HG03521 (cell line): Measurements from ENCODE around the gene CPNE9.

Experiments used
- ATAC-seq: cut with Tn5 transposase; IDR thresholded peaks from one replicate; pipeline ENCODE4 v1.9.1; 2021; ENCODE audit warnings: mild to moderate bottlenecking, moderate library complexity; ENCODE audit not compliant: unreplicated experiment

Gene CPNE9

GRCh38 chr3:9686703-9687102 lies 16.9 kb upstream of the CPNE9 start:
- no peak for ATAC-seq

DNA sequence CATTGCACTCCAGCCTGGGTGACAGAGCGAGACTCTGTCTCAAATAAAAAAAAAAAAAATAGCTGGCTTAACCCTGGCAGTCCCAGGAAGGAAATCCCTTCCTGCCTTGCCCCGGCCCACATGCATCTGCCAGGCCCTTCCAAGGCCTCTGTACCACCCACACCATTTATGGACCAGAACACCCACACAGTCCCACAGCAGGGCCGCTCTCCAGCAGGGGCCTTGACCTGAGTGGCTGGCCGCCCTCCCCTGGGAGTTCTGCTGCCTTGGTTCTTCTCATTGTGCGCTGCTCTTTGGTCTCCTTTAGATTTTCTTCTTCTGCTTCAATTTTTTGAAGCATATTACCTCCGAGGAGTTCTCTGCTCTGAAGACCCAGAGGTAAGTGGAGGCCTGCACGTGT lies 16.1 kb upstream of the CPNE9 start:
- ATAC-seq: no peak

GRCh38 chr3:9688961-9689360 lies 14.7 kb upstream of the CPNE9 start:
- no peak for ATAC-seq

DNA sequence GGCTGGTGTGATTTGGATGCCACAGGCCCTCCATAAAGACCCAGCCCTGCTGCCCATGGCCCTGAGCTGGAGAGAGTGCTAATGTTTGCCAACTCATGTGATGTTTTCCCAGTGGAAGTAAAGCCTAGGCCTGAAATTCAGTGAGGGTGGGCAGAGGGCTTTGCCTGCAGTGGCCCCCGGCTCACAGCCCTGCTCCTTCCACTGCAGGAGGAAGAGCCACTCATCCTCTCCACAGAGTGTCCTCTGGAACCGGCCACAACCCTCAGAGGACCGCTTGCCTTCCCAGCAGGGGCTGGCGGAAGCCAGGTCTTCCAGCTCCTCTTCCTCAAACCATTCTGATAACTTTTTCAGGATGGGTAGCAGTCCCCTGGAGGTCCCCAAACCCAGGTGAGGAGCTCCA lies 13.9 kb upstream of the CPNE9 start:
- ATAC-seq: no peak

GRCh38 chr3:9690451-9691450 lies 12.9 kb upstream of the CPNE9 start:
- peak; percentile 98 for ATAC-seq

- ATAC-seq: no peak
Measured at GRCh38 chr3:9691636-9692035, 12.0 kb upstream of the CPNE9 start.

DNA sequence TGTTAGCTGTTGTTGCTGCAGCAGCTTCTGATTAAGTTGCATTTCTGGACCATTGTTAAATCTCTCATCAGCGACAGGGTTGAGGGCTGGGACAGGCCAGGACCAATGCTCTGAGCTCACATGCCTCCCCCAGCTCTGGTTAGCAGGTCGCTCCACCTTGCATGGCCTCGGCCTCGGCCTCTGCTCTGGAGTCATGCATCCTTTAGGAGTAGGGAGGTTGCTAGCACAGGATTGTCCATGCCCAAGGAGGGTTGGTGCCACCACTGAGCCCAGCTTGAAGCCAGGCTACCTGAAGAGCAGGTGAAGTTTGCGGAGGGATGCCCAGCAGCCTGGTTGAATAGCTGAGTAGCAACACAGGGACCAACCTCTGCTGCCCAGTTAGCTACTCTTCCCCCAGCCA lies 11.2 kb upstream of the CPNE9 start:
- ATAC-seq: no peak

DNA sequence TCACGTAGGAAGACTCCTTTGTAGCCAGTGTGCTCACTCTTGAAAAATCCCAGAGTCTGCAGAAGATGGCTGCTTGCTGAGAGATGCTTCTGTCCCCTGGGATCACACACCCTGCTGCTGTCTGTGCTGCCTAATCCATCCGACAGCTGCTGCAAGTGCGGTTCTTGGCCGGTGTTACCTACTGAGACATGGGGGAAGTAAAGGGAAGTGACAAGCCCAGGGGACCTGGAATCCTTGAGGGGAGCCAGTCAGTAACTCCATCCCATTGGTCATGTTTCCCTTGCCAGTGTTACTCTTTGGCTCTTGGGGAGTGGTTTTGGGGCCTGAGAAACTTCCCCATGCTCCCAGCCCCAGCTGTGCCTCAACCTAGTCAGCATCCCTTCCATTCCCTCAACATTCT lies 8.3 kb upstream of the CPNE9 start:
- ATAC-seq: no peak

DNA sequence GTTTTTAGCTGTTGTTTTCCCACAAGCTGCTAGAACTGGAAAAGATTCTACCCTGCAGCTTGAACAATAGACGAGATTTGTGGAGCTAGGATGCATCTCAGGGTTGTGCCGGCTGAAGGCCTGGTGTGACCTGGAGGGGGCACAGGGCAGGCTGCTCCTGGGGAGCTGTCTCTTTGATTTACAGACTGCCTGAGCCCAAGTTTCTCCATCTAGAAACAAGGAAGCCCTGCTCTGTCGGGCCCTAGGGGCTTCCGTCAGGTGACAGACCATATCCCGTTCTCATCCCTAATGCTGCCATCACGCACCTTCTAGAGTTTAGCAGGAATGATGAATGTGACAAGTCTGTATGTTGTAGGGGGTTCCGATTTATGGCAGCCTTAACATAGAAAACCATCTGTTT lies 7.9 kb upstream of the CPNE9 start:
- no peak for ATAC-seq

DNA sequence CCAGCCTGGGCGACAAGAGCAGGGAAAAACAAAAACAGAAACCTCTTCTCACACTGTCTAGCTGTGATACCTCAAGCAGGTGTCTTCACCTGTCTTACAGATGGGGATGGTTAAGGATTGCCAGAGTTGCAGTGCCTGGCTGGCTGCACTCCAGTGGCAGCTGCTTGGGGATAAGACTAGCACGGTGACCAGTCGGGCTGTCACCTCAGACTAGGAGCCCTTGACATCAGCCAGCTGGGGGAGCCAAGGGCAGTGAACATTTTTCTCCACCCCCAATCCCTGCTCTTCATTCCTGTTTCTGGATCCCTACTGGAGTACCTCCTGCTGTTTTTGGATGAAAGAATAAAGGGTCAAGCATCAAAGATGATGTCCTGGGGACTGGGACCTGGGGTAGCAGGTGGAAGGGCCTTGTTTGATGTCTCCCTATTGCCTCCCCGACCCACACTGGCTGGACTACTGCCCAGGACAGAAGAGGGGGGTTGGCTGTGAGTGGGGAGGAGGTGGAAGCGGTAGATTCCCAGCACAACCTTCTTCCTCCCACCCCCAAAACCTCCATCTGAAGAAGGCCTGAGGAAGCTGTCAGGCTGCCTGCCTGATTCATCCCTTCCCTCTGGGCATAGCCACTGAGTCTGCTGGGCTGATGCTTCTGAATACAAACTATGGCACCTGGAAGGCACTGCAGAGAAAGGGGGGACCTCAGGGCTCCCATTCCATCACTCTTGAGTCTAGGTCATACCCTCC lies 7.0 kb upstream of the CPNE9 start:
- no peak for ATAC-seq

DNA sequence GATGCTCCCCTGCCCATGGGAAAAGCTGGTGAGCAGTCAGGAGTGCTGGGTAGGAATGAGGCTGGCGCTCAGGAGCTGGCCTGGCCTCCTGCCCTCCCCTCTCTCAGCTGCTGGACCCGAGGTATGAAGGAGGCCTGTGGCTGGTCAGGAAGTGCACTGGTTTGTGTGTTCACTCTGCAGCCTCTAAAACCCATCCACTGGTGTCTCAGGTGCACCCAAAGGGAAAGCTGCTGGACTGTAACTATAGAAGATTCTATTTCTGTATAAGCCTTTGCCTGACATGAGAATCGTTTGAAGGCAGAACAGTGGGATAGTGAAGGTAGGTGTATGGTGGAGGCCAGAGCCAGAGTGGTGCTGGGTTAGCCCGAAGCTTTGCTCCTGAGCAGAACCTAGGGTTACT lies 5.7 kb upstream of the CPNE9 start:
- ATAC-seq: no peak

DNA sequence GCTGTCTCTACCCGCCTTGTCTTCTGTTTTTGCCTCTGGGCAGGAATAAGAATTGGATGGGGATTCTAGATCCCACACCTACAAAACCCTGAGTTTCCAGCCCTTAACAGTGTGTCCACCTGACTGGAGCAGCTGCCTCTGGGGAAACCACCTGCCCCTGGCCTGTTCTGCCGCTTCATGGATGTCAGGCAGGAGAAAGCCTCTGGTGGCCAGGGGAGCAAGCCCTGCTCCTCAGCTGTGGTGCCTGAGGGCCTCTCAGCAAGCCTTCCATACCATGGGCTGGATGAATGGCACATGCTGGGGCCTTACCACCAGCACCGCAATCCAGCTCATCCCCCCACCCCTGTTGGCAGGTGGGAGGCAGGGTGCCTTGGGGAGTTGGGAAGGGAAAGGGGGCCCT lies 5.3 kb upstream of the CPNE9 start:
- no peak for ATAC-seq

DNA sequence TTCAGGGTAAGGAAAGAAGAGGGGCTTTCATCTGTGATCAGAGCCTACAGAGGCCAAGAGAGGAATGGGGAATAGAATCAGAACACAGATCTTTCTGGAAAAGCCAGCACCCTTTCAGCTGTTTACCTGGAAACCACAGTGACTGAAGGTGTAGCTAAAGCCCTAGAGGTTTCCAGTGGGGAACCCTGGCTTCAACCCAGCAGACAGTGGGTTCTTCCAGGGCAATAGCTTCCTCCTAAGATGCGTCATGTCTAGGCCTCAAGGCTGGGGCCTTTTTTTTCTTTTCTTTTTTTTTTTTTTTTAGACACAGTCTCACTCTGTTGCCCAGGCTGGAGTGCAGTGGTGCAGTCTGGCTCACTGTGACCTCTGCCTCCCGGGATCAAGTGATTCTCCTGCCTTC lies 3.1 kb upstream of the CPNE9 start:
- ATAC-seq: no peak

DNA sequence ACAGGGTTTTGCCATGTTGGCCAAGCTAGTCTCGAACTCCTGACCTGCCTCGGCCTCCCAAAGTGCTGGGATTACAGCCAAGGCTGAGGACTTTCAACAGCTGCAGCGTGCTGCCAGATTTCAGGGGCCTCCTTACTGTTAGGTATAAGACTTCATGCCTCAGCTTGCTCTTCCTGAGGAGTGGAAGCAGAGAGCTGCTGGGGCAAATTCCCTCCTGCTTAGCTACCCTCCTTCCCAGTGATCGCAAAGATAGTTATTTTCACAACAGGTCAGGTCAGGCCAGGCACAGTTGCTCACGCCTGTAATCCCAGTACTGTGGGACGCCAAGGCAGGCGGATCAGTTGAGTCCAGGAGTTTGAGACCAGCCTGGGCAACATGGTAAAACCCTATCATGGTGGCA lies 2.6 kb upstream of the CPNE9 start:
- ATAC-seq: no peak

DNA sequence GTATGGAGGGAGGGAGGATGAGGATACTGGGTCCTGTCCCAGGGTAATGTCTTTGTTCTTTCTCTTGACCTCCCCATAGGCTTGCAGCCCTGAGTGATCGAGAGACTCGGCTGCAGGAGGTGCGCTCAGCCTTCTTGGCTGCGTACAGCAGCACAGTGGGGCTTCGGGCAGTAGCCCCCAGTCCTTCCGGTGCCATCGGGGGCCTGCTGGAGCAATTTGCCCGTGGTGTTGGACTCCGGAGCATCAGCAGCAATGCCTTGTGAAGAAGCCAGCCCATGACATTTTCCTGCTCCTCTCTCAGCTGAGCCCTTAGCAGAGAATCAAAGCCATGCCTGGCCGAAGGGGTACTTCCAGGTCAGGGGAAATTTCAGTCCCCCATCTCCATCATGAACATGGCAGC lies 1.9 kb upstream of the CPNE9 start:
- ATAC-seq: no peak

DNA sequence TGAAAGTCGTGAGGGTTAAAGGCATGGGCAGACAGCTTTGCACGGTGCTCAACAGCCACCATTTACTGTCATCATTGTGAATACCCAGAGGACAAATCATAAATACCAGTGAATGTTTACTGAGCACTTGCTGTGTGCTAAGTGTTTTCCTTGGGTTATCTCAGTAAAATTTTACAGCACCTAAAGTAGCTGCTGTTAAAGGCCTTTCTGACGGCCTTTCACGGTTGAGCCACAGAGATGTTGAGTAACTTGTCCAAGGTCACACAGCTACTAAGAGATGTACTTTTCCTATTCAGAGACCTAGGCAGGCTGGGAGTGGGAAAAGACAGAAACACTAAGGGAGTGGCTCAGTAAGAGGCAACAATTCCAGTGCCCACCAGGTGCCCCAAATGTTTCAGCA lies 393 bp upstream of the CPNE9 start:
- ATAC-seq: no peak

- no peak for ATAC-seq
Measured at GRCh38 chr3:9704347-9705322, 1.0 kb downstream of the CPNE9 start.

GRCh38 chr3:9710174-9710739 lies 6.6 kb downstream of the CPNE9 start:
- no peak for ATAC-seq

DNA sequence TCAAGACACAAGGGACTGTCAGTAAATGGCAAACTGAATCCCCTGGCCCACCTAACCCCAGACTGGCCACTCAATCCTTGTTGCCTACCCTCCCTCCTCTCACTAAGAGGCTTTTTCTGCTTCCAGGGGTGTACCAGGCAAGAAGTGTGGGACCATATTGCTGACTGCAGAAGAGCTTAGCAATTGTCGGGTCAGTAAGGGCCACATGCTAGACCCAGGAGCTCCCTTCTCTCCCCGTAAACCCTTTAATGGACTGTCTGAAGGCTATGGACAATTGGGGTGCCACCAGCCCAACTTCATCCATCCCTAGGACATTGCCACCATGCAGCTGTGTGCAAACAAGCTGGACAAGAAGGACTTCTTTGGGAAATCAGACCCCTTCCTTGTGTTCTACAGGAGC lies 8.8 kb downstream of the CPNE9 start:
- no peak for ATAC-seq

DNA sequence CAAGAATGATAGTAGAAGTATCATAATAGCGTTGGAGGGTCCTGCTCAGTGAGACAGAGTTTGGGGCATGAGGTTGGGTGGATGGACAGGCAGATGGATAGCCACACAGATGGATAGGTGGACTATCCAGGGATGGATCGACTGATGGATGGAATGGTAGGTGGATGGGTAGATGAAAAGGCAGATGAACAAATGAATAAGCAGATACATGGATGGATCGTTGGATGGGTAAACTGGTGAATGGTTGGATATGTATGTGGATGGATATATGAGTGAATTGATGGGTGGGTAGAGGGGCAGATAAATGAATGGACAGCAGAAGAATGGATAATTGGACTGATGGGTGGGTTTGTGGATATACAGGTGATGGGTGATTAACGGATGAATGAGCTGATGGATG lies 9.5 kb downstream of the CPNE9 start:
- no peak for ATAC-seq

GRCh38 chr3:9715136-9715535 lies 11.5 kb downstream of the CPNE9 start:
- no peak for ATAC-seq
